Endothelial cell (in vitro differentiated cells): ENCODE measurements around the gene DDX11. TPM values are rescaled to one million over a fixed set of nuclear protein-coding genes. Genes with fewer than 3 reads are reported as not detected.
A peak's percentile ranks its signal among the peaks of the same experiment; 100 is the strongest.
"Not testable (repeated sequence)": the region's sequence is repeated elsewhere in the genome, so short reads cannot be mapped to it uniquely, and the experiment has no call there.

Experiments used
- DNase-seq: peaks from one replicate; pipeline ENCODE4 v3.0.0; 2021; ENCODE audit warnings: low spot score
- H3K27ac Mint-ChIP-seq: one replicate; pipeline ENCODE4 v1.8.0; 2021; ENCODE audit warnings: mixed read lengths, inconsistent platforms; ENCODE audit not compliant: unreplicated experiment
- H3K27me3 Mint-ChIP-seq: one replicate; pipeline ENCODE4 v1.8.0; 2021; ENCODE audit warnings: mild to moderate bottlenecking, moderate library complexity, mixed read lengths, inconsistent platforms; ENCODE audit not compliant: unreplicated experiment
- H3K36me3 Mint-ChIP-seq: one replicate; pipeline ENCODE4 v1.8.0; 2021; ENCODE audit warnings: mild to moderate bottlenecking, low read depth, mixed read lengths, inconsistent platforms; ENCODE audit not compliant: unreplicated experiment
- H3K4me1 Mint-ChIP-seq: one replicate; pipeline ENCODE4 v1.8.0; 2021; ENCODE audit warnings: mild to moderate bottlenecking, mixed read lengths, inconsistent platforms; ENCODE audit not compliant: unreplicated experiment
- H3K4me3 Mint-ChIP-seq: one replicate; pipeline ENCODE4 v1.8.0; 2021; ENCODE audit warnings: mild to moderate bottlenecking, mixed read lengths, inconsistent platforms; ENCODE audit not compliant: unreplicated experiment
- H3K9me3 Mint-ChIP-seq: one replicate; pipeline ENCODE4 v1.8.0; 2021; ENCODE audit warnings: mixed read lengths, inconsistent platforms; ENCODE audit not compliant: unreplicated experiment
- CTCF ChIP-seq: fragments of 200-600 bp; sonication (generic); IDR thresholded peaks from one replicate; pipeline ENCODE4 v1.5.0; 2021; ENCODE audit warnings: antibody characterized with exemption; ENCODE audit not compliant: unreplicated experiment
- total RNA-seq: library from RNA; stranded (reverse); fragmentation: NEBNext Ultra II Directional; extraction: Animal tissue kit (Norgen Biotek cat#: 25700); gene quantifications from one replicate; pipeline ENCODE4 v1.2.1, GENCODE V29; 2021; ENCODE audit not compliant: unreplicated experiment

DDX11 gene
- total RNA-seq, 1 donor from 2014 or later = 40.2 TPM

GRCh38 chr12:31122481-31122880 lies 48.8 kb downstream of the DDX11 start:
- no peak for DNase-seq
- no peak for TF ChIP-seq CTCF
- no peak overlapping the region for H3K27ac Mint-ChIP-seq

GRCh38 chr12:31124158-31124557 lies 50.5 kb downstream of the DDX11 start:
- H3K9me3 Mint-ChIP-seq, H3K36me3 Mint-ChIP-seq: not testable (repeated sequence)

More at GRCh38 chr12:31122481-31122880, 48.8 kb downstream of the DDX11 start:
- Mint-ChIP-seq H3K4me1 (no peaks in the 10 kb centered on the region), H3K4me3 (no peak overlapping the region), H3K36me3 (no peaks in the 10 kb centered on the region), H3K27me3 (peaks cover 7% of the 10 kb centered on the region), H3K9me3 (no peaks in the 10 kb centered on the region)

GRCh38 chr12:31125171-31125570 lies 51.5 kb downstream of the DDX11 start:
- DNase-seq, H3K9me3 Mint-ChIP-seq, H3K27ac Mint-ChIP-seq, H3K4me1 Mint-ChIP-seq, H3K36me3 Mint-ChIP-seq, H3K4me3 Mint-ChIP-seq, H3K27me3 Mint-ChIP-seq: not testable (repeated sequence)

More at GRCh38 chr12:31124158-31124557, 50.5 kb downstream of the DDX11 start:
- peak overlapping the region; percentile 63 for H3K27ac Mint-ChIP-seq
- not testable (repeated sequence) for H3K4me1 Mint-ChIP-seq, DNase-seq, H3K4me3 Mint-ChIP-seq, H3K27me3 Mint-ChIP-seq

- not testable (repeated sequence) for H3K36me3 Mint-ChIP-seq, DNase-seq, H3K27me3 Mint-ChIP-seq, H3K4me1 Mint-ChIP-seq, H3K27ac Mint-ChIP-seq, H3K9me3 Mint-ChIP-seq, H3K4me3 Mint-ChIP-seq
Observed at GRCh38 chr12:31127209-31127848, 53.7 kb downstream of the DDX11 start.

GRCh38 chr12:31136581-31136980 lies 62.9 kb downstream of the DDX11 start:
- not testable (repeated sequence) for H3K4me1 Mint-ChIP-seq, DNase-seq, H3K4me3 Mint-ChIP-seq, H3K36me3 Mint-ChIP-seq, H3K27ac Mint-ChIP-seq, H3K27me3 Mint-ChIP-seq, H3K9me3 Mint-ChIP-seq

- not testable (repeated sequence) for H3K9me3 Mint-ChIP-seq, H3K4me3 Mint-ChIP-seq, H3K4me1 Mint-ChIP-seq, H3K27me3 Mint-ChIP-seq, H3K27ac Mint-ChIP-seq, H3K36me3 Mint-ChIP-seq, DNase-seq
Observed at GRCh38 chr12:31144768-31145167, 71.1 kb downstream of the DDX11 start.

- not testable (repeated sequence) for DNase-seq, H3K27me3 Mint-ChIP-seq, H3K36me3 Mint-ChIP-seq, H3K4me1 Mint-ChIP-seq, H3K27ac Mint-ChIP-seq, H3K4me3 Mint-ChIP-seq, H3K9me3 Mint-ChIP-seq
Observed at GRCh38 chr12:31145296-31145695, 71.6 kb downstream of the DDX11 start.

GRCh38 chr12:31147415-31147814 lies 73.8 kb downstream of the DDX11 start:
- H3K4me3 Mint-ChIP-seq, H3K27ac Mint-ChIP-seq, H3K4me1 Mint-ChIP-seq, H3K27me3 Mint-ChIP-seq, H3K36me3 Mint-ChIP-seq, H3K9me3 Mint-ChIP-seq, DNase-seq: not testable (repeated sequence)

GRCh38 chr12:31150766-31151165 lies 77.1 kb downstream of the DDX11 start:
- DNase-seq, H3K4me1 Mint-ChIP-seq, H3K27ac Mint-ChIP-seq, H3K9me3 Mint-ChIP-seq, H3K27me3 Mint-ChIP-seq, H3K36me3 Mint-ChIP-seq, H3K4me3 Mint-ChIP-seq: not testable (repeated sequence)
